Lower leg skin (tissue), 4 donors: Measurements from ENCODE around the gene ADA. TPM values are rescaled to one million over a fixed set of nuclear protein-coding genes. Genes with fewer than 3 reads are reported as not detected.

Experiments
- DNase-seq, 2 donors: peaks; one replicate each; pipeline ENCODE4 v3.0.0-alpha.2; 2019; ENCODE audit warnings: low spot score in 2 of 2
- H3K4me3 ChIP-seq: fragments of 200-600 bp; sonication (generic); 2 replicates; pipeline ENCODE4 v1.5.1; 2017; ENCODE audit warnings: mild to moderate bottlenecking, low read depth; ENCODE audit not compliant: poor library complexity, severe bottlenecking
- POLR2A ChIP-seq, 2 donors: fragments of 450-650 bp; IDR thresholded peaks; one replicate each; pipeline ENCODE4 v1.6.1; 2016 to 2017; ENCODE audit warnings: antibody characterized with exemption in 2 of 2, mild to moderate bottlenecking in 1 of 2, moderate library complexity in 1 of 2
- WGBS, 2 donors: methylation state at CpG; one replicate each; pipeline ENCODE4 v1.1.5; 2018; 5-methylcytosine and 5-hydroxymethylcytosine counted together
- intact Hi-C: fragments of 100-400 bp; cut with DNase I; formaldehyde crosslinking; loops from one replicate; pipeline ENCODE4 v1.15.0; 2023; ENCODE audit warnings: low total_unique reads
- total RNA-seq, 4 donors: library from RNA; depleted of rRNA; stranded (reverse); fragments of >200 nt; gene quantifications; one replicate each; pipeline ENCODE4 v1.1.0, GENCODE V29; 2016
- TF ChIP-seq, protein P1 (sequence below), 3 donors: fragments of 450-650 bp; IDR thresholded peaks; one replicate each; pipeline ENCODE4 v1.5.1; 2016; ENCODE audit warnings: antibody characterized with exemption in 3 of 3, mild to moderate bottlenecking in 3 of 3, moderate library complexity in 2 of 3

ADA gene
- total RNA-seq, 4 donors from 2014 or later = 4.3 to 14.8 (median 6.5) TPM

DNA sequence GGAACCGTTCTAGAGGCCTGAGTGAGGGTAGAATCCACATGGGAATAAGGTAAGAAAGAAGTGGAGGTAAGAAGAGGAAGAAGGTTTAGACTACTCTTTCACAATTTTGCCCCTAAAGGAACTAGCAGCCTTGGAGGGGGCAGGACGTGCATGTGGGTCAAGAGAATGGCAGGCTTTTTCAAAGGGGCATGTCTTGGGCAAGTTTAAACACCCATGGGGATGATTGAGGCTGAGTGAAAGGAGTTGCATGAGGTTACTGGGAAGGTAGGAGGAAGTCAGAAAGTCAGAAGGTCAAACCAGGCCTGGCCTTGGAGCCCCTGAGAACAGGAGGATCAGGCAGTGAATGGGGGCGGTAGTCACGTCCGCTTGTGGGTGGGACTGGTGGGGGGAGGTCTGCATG, 10.2 kb downstream of the ADA start:
- TF ChIP-seq, protein P1, sequence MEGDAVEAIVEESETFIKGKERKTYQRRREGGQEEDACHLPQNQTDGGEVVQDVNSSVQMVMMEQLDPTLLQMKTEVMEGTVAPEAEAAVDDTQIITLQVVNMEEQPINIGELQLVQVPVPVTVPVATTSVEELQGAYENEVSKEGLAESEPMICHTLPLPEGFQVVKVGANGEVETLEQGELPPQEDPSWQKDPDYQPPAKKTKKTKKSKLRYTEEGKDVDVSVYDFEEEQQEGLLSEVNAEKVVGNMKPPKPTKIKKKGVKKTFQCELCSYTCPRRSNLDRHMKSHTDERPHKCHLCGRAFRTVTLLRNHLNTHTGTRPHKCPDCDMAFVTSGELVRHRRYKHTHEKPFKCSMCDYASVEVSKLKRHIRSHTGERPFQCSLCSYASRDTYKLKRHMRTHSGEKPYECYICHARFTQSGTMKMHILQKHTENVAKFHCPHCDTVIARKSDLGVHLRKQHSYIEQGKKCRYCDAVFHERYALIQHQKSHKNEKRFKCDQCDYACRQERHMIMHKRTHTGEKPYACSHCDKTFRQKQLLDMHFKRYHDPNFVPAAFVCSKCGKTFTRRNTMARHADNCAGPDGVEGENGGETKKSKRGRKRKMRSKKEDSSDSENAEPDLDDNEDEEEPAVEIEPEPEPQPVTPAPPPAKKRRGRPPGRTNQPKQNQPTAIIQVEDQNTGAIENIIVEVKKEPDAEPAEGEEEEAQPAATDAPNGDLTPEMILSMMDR (IDR thresholded peaks at IDR 0.05) = no peak
- TF ChIP-seq POLR2A (IDR thresholded peaks at IDR 0.05) = no peak
- no peak overlapping the region for H3K4me3 ChIP-seq
- intact Hi-C loops = no loop called here
- 89 to 91% methylated on average over 5 of the region's 5 CpGs for WGBS, 2 donors
- DNase-seq = no peak

DNA sequence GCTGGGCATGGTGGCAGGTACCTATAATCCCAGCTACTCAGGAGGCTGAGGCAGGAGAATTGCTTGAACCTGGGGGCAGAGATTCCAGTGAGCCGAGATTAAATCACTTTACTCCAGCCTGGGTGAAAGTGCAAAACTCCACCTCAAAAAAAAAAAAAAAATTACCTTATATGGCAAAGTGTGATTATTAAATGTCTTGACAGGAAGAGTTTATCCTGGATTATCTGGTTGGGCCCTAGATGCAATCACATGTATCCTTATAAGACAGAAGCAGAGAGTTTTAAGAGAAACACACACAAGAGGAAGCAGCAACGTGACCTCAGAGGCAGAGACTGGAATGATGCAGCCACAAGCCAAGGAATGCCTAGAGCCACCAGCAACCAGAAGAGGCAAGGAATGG, 11.0 kb downstream of the ADA start:
- TF ChIP-seq POLR2A (IDR thresholded peaks at IDR 0.05) = no peak
- TF ChIP-seq, protein P1 (IDR thresholded peaks at IDR 0.05) = no peak
- 91 to 93% methylated on average over 2 of the region's 2 CpGs for WGBS, 2 donors
- no peak overlapping the region for H3K4me3 ChIP-seq
- intact Hi-C loops = no loop called here
- no peak for DNase-seq

GRCh38 chr20:44637522-44638372, 13.8 kb downstream of the ADA start:
- TF ChIP-seq, protein P1 (IDR thresholded peaks at IDR 0.05) = no peak
- TF ChIP-seq POLR2A (IDR thresholded peaks at IDR 0.05) = no peak
- intact Hi-C loops = no loop called here
- DNase-seq = peak; percentile 72 to 92
- no peak overlapping the region for H3K4me3 ChIP-seq
- 64 to 65% methylated on average over 11 of the region's 11 CpGs for WGBS, 2 donors

DNA sequence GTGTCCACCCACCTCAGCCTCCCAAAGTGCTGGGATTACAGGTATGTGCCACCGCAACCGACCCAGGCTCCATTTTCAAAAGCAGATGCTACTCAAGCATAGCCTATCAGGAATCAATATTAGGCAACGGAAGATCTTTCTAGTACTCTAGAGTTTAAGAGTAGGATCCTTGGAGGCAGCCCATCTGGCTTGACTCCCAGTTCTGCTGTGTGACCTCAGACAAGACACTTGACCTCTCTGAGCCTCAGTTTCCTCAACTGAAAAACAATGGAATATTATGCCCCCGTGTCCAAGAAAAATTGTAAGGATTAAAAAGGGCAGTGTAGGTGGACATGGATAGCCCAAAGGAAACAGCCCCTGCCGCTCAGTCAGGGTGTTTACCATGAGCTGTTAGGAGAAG, 14.5 kb downstream of the ADA start:
- intact Hi-C loops = no loop called here
- WGBS, 2 donors = 87 to 92% methylated on average over 5 of the region's 5 CpGs
- no peak overlapping the region for H3K4me3 ChIP-seq
- no peak for DNase-seq
- no peak for TF ChIP-seq POLR2A (IDR thresholded peaks at IDR 0.05)
- TF ChIP-seq, protein P1 (IDR thresholded peaks at IDR 0.05) = no peak

- no peak for DNase-seq
- no peak overlapping the region for H3K4me3 ChIP-seq
Measured at GRCh38 chr20:44635877-44636276, 15.6 kb downstream of the ADA start.

More at GRCh38 chr20:44635877-44636276, 15.6 kb downstream of the ADA start:
- 78 to 80% methylated on average over 4 of the region's 4 CpGs for WGBS, 2 donors
- intact Hi-C loops = no loop called here
- TF ChIP-seq POLR2A (IDR thresholded peaks at IDR 0.05) = no peak
- TF ChIP-seq, protein P1 (IDR thresholded peaks at IDR 0.05) = no peak
